OCI-LY1 (cell line): Measurements from ENCODE around the gene ATP6V0E1.

Experiments
- CTCF ChIP-seq: fragments of 200-600 bp; sonication (generic), shearing (Covaris generic); IDR thresholded peaks from 2 replicates; pipeline ENCODE4 v1.5.1; 2017; ENCODE audit warnings: mild to moderate bottlenecking, antibody characterized with exemption, low read length, moderate library complexity, mixed read lengths
- EZH2 ChIP-seq: fragments of 200-600 bp; sonication (generic), shearing (Covaris generic); IDR thresholded peaks from 2 replicates; pipeline ENCODE4 v1.8.0; 2017; ENCODE audit warnings: borderline replicate concordance, mixed run types, mild to moderate bottlenecking, antibody characterized with exemption, low read length, moderate library complexity, mixed read lengths

- TF ChIP-seq CTCF (no peak), EZH2 (no peak)
Observed at GRCh38 chr5:172936401-172936800, 47.2 kb upstream of the ATP6V0E1 start.
